Activated naive CD4-positive, alpha-beta T cell treated with anti-CD3 and anti-CD28 coated beads, Interleukin-2, amount 50 U/mL, for 24 hours (primary cell): ENCODE measurements around the gene E2F1.

Experiments
- H3K27ac Mint-ChIP-seq: one replicate; pipeline ENCODE4 v1.8.0; 2021; ENCODE audit warnings: mild to moderate bottlenecking, mixed read lengths
- H3K27me3 Mint-ChIP-seq: one replicate; pipeline ENCODE4 v1.8.0; 2021; ENCODE audit warnings: mixed read lengths
- H3K36me3 Mint-ChIP-seq: one replicate; pipeline ENCODE4 v1.8.0; 2021; ENCODE audit warnings: mixed read lengths
- H3K4me1 Mint-ChIP-seq: one replicate; pipeline ENCODE4 v1.8.0; 2021; ENCODE audit warnings: mixed read lengths
- H3K4me3 Mint-ChIP-seq: one replicate; pipeline ENCODE4 v1.8.0; 2021; ENCODE audit warnings: mild to moderate bottlenecking, mixed read lengths
- H3K9me3 Mint-ChIP-seq: one replicate; pipeline ENCODE4 v1.8.0; 2021; ENCODE audit warnings: mixed read lengths

Gene E2F1

DNA sequence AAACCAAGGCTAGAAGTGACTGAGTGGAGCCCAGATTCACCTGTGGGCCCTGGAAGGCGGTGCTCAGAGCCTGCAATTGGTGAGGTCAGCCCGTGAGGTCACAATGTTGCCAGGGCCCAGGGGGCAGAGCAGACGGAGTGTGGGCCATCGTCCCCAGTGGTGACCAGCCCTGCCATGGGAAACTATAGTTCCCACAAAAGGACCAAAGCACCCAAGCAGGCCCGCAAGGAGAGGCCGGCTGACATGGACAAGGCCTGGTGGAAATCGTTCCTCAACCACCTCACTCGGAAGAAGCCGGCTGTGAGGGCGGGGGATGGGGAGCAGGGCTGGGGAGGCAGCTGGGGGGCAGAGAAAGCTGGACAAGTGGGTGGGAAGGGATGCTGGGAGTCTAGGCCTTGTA is 24.0 kb downstream of the E2F1 start, which contains the start of gene C20orf144:
Gene C20orf144 (plus strand): TSS at position 156 of the 400 bp plus-strand sequence. CDS start 19 bp downstream, at position 175.
- Mint-ChIP-seq H3K27ac (peak within 1 kb of the TSS; percentile 77), H3K9me3 (no peaks in the 10 kb centered on the region)

DNA sequence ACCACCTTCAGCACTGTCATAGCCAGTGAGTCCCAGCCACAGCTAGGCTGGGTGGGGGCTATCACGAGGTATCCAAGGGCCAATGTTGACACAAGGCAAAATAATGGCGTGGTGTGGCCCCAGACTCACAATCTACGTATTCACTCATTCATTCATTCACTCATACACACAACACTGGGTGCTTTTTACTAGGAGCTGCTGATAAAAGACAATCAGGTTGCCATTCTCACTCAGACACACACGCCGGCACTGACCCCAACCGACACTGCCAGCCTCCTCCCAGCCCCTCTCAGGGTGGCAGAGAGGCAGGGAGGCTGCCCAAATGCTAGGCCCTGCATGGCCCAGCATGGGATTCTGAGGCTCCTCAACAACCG is 25.5 kb downstream of the E2F1 start:
- Mint-ChIP-seq H3K9me3 (no peaks in the 10 kb centered on the region), H3K36me3 (no peaks in the 10 kb centered on the region), H3K27me3 (no peaks in the 10 kb centered on the region), H3K4me1 (peaks cover 20% of the 10 kb centered on the region), H3K27ac (no peak overlapping the region), H3K4me3 (no peak overlapping the region)

More for the DNA sequence above, 24.0 kb downstream of the E2F1 start, which contains the start of gene C20orf144:
- peaks cover 26% of the 10 kb centered on the region for H3K4me1 Mint-ChIP-seq
- H3K4me3 Mint-ChIP-seq = peak within 1 kb of the TSS; percentile 88
- no peaks in the 10 kb centered on the region for H3K36me3 Mint-ChIP-seq
- no peaks in the 10 kb centered on the region for H3K27me3 Mint-ChIP-seq

DNA sequence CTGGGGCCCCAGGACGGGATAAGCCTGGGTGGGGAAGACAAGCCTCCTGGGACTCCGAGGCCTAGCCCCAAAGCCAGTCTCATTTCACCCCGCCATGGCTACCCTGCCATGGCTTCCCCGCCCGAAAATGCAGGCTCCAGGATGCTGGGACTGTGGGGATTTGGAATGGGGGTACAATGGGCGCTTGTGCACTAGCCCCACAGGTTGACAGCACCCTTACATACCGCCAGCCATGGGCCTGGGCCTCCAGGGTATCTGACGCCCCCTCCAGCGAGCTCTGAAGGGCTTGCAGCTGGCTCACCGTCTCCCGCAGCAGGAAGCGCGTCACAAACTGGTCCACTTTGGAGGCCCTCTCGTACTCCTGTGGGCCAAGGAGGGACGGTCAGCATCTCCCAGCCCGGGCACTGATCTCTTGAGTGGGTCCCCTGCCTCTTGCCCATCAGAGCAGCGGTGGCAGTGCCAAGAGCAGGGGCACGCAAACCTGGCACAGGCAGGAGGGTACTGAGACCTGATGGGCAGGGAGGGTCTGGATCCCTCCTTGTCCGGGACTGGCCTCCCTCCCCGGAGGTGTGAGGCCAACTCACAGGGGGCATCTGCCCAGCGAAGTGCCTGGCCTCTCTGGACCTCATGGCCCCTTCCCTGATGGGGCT is 26.0 kb downstream of the E2F1 start:
- Mint-ChIP-seq H3K4me1 (peaks cover 16% of the 10 kb centered on the region), H3K27me3 (no peaks in the 10 kb centered on the region), H3K36me3 (no peaks in the 10 kb centered on the region), H3K9me3 (no peaks in the 10 kb centered on the region), H3K4me3 (no peak overlapping the region), H3K27ac (no peak overlapping the region)

DNA sequence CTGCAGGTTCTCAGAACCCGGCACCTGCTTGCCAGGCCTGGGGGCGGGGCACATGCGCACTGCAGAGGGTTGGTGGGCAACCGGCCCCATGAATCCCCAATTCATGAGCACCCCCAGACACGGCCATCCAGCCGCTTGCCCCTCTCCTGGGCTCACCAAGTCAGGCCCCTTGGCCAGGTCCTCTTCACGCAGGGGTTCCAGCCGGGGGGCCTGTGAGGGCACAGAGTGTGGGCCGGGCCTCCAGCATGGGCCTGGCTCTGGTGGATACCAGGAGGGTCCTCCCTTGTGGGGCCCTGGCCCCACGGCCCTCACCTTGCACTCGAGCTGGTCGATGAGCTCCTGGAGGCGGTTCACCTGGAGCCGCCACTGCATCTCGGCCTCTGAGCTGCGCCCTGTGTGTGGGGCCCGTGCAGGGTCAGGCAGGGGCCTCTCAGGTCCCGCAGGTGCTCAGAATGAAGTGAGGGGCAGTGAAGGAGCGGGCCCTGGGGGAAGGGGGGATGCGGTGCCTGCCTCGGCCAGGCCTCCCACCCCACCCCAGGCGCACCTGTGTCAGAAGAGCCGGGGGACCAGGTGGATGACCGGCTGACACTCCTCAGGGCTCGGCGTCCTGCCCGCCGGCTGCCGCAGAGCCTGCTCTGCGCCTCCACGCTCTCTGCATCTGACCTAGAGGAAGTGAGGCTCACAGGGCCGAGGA is 26.7 kb downstream of the E2F1 start:
- Mint-ChIP-seq H3K4me1 (peaks cover 9% of the 10 kb centered on the region), H3K4me3 (no peak overlapping the region), H3K27ac (no peak overlapping the region), H3K9me3 (no peaks in the 10 kb centered on the region), H3K27me3 (no peaks in the 10 kb centered on the region), H3K36me3 (no peaks in the 10 kb centered on the region)

DNA sequence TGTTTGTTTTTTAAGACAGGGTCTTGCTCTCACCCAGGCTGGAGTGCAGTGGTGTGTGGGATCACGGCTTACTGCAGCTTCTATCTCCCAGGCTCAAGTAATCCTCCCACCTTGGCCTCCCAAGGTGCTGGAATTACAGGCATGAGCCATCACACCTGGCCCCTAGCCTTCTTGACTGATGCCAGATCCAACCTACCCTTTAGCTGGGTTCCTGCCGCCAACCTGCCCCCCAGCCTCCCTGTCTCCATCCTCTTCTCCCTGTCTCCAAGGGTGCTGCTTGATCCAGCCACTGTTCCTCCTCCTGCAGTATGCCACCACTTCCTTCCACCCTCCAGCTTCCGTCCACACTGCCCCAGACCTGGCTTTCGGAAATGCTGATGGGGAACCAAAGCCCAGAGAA is 27.3 kb downstream of the E2F1 start:
- H3K4me3 Mint-ChIP-seq = no peak overlapping the region
- no peaks in the 10 kb centered on the region for H3K36me3 Mint-ChIP-seq
- H3K27ac Mint-ChIP-seq = no peak overlapping the region
- H3K4me1 Mint-ChIP-seq = peaks cover 6% of the 10 kb centered on the region
- no peaks in the 10 kb centered on the region for H3K27me3 Mint-ChIP-seq
- H3K9me3 Mint-ChIP-seq = no peaks in the 10 kb centered on the region

DNA sequence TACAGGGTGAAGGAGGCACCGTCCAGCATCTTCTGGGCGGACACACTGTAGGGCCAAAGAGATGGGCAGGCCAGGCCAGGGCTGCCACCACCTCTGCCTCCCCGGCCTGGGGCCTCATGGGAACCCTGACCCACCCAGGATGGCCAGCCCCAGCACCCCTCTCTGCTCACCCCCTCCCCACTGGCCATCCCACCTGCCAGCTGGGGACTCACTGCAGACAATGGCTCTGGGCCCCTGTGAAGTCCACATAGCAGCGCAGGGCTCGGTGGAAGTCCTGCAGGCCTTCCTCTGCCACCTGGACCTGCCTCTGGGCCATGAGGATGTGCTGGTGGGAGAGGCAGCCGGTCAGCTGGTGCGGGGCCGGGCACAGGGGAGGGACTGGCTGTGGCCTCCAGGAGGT is 27.7 kb downstream of the E2F1 start:
- Mint-ChIP-seq H3K27me3 (no peaks in the 10 kb centered on the region), H3K9me3 (no peaks in the 10 kb centered on the region), H3K4me3 (no peak overlapping the region), H3K4me1 (peaks cover 7% of the 10 kb centered on the region), H3K36me3 (no peaks in the 10 kb centered on the region), H3K27ac (no peak overlapping the region)

DNA sequence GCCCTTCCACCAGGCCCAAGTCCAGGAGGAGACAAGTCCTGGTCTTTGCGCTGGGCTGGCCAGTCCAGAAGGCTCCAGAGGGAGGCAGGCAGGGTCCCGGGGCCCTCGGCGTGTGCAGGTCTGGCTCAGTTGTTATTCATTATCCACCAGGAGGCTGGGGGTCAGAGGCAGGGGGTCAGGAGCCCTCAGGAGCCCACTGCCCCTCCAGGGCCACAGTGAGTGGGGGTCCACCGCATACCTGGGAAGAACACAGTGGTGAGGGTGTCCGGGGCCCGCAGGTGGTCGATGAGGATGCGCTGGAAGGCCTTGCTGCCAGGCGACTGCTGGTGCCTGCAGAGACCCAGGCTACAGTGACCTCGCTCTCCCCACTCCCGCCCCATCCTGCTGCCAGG is 28.5 kb downstream of the E2F1 start:
- H3K4me3 Mint-ChIP-seq = no peak overlapping the region
- no peaks in the 10 kb centered on the region for H3K36me3 Mint-ChIP-seq
- no peaks in the 10 kb centered on the region for H3K9me3 Mint-ChIP-seq
- H3K27me3 Mint-ChIP-seq = no peaks in the 10 kb centered on the region
- no peak overlapping the region for H3K27ac Mint-ChIP-seq
- peaks cover 9% of the 10 kb centered on the region for H3K4me1 Mint-ChIP-seq

DNA sequence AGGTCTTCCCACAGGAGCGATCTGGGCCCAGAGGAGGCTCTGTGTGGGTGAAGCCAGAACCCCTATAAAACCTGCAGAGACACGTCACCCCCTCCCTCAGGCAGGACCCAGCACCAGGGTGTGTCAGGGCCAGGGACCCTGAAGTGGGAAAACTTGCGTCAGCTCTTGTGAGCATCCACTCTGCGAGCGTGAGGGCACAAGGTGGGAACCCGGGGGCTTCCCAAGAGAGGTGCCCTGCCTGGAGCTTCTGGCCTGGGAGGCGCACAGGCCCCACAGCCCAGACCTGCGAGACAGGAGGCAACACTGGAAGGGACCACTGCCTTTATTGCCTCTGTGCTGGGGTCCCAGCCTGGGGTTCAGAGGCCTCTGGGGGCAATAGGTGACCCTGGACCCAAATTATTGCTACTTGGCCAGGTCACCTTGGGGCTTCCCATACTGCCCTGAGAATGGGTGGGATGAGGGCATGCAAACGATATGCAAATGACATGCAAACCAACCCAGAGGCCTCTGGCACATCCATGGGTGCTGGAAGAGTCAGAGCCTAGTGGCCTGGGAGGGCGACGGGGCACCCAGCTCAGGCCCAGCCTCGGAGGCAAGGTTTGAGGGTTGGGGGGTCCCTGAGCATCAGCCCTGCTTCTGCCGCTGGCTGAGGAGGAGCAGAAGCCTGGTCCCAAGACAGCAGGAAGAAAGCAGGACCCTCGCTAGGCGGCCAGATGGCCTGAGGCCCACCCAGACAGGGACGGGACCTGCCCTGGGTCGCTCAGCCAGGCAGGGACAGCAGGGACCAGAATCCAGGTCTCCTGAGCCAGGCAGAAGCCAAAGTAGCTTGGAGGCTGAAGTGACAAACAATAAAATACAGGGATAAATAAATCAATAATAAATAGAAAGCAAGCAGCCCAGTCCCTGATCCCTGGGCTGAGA is 29.1 kb downstream of the E2F1 start:
- Mint-ChIP-seq H3K27ac (no peak overlapping the region), H3K9me3 (no peaks in the 10 kb centered on the region)

DNA sequence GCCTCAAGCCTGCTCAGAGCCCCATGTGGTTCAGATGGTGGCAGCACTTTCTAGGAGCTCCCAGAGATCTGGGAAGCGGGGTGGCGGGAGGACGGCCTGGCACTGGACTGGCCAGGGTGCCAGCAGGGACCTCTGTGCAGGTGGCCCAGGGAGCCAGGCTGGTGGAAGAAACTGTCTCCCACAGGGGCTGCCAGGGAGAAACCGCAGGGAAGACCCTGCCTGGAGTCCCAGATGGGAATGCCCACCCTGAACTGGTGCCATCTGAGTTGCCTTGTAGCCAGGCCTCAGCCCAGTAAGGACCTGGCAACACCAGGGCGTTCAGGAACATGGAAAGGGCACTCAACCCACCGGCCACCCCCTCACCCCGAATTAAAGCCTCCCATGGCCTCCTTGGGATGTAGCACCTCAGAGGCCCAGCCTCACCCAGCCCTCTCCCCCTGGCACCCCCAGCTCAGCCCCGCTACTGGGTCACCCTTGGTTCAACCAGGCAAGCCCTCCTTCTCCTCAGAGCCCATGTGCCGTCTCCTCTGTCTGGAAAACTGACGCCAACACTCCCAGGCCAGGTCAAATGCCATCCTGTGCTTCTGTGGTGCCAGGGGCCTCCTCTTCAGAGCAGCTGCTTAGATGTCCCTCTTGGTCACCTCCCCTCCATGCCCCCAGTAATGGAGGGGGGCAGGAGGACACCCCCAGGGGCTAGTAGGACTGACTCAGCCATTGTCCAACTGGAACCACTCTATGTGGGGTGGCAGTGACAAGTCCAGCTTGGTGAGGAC is 30.0 kb downstream of the E2F1 start:
- Mint-ChIP-seq H3K4me3 (no peak overlapping the region), H3K27me3 (no peaks in the 10 kb centered on the region), H3K9me3 (no peaks in the 10 kb centered on the region), H3K4me1 (peaks cover 10% of the 10 kb centered on the region), H3K27ac (no peak overlapping the region), H3K36me3 (no peaks in the 10 kb centered on the region)

More for the DNA sequence above, 29.1 kb downstream of the E2F1 start:
- no peak overlapping the region for H3K4me3 Mint-ChIP-seq
- H3K36me3 Mint-ChIP-seq = no peaks in the 10 kb centered on the region
- peaks cover 10% of the 10 kb centered on the region for H3K4me1 Mint-ChIP-seq
- no peaks in the 10 kb centered on the region for H3K27me3 Mint-ChIP-seq

DNA sequence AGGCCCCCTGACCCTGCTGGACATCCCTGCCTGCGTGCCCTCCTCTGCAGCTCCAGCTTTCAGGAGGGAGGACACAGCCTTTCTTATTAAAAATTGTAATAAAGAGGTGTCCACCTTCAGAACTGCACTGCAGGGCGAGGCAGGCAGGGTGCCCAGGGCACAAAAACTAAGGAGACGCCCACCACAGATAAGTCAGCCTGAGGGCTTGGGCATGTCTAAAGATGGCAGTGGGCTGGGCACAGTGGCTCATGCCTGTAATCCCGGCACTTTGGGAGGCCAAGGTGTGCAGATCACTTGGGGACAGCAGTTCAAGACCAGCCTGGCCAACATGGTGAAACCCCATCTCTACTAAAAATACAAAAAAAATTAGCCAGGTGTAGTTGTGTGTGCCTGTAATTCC is 31.0 kb downstream of the E2F1 start:
- no peak overlapping the region for H3K4me3 Mint-ChIP-seq
- H3K9me3 Mint-ChIP-seq = no peaks in the 10 kb centered on the region
- H3K4me1 Mint-ChIP-seq = peaks cover 10% of the 10 kb centered on the region
- no peak overlapping the region for H3K27ac Mint-ChIP-seq
- no peaks in the 10 kb centered on the region for H3K27me3 Mint-ChIP-seq
- H3K36me3 Mint-ChIP-seq = no peaks in the 10 kb centered on the region

DNA sequence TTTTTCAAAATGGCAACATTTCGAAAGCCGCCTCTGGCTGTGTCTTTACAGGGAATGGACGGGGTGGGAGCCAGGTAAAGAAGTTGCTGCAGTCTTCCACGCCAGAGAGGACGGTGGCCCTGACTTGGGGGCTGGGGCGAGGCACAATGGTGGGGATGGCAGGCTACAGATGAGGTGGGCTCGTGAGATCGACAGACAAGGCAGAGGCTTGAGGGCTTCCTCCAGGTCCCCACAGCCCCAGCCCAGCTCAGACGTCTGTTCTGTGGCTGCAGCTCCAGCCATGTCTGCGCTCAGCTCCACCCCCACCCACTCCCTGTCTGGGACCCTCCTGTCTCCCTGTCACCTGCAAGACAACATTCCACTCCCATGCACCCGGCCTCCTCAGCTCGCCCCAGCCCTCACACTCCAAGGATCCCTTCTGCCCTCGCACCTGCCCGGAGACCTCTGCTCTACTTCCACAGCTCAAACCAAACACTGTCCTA is 31.5 kb downstream of the E2F1 start:
- no peak overlapping the region for H3K4me3 Mint-ChIP-seq
- no peaks in the 10 kb centered on the region for H3K9me3 Mint-ChIP-seq
- no peaks in the 10 kb centered on the region for H3K36me3 Mint-ChIP-seq
- peaks cover 10% of the 10 kb centered on the region for H3K4me1 Mint-ChIP-seq
- no peak overlapping the region for H3K27ac Mint-ChIP-seq
- H3K27me3 Mint-ChIP-seq = no peaks in the 10 kb centered on the region

DNA sequence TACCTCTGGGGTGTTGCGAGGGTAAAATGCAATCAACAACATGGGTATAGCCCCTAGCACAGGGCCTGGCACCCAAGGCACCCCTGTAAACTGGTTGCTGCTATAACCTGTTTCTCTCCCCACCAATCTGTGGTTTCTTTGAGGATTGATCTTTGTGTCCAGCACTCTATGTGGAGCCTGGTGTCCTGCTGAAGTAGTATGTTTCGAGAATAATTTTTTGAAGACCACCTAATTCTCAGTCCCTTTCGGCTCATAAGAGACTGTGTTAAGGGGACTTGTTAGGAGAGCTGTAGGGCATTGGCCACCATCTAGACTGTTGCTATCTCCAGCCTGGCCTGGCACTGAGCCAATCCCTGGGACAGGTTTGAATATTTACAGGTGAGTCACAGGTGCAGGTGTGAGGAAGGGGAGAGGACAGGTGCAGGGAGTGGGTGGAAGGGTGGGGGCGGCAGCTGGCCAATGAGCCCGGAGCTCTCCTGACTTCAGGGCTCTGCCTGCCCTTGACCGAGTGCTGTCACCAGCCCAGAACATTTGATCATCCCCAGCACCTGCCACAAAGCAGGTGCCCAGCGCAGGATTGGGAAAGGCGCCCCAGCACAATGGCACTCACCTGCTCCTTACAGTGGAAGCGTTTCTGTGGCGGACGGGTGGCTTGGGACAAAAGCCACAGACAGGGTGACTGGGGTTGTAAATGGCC is 32.1 kb downstream of the E2F1 start:
- Mint-ChIP-seq H3K4me3 (no peak overlapping the region), H3K27ac (peak overlapping the region; percentile 17), H3K36me3 (no peaks in the 10 kb centered on the region), H3K9me3 (no peaks in the 10 kb centered on the region), H3K4me1 (peaks cover 10% of the 10 kb centered on the region), H3K27me3 (no peaks in the 10 kb centered on the region)

DNA sequence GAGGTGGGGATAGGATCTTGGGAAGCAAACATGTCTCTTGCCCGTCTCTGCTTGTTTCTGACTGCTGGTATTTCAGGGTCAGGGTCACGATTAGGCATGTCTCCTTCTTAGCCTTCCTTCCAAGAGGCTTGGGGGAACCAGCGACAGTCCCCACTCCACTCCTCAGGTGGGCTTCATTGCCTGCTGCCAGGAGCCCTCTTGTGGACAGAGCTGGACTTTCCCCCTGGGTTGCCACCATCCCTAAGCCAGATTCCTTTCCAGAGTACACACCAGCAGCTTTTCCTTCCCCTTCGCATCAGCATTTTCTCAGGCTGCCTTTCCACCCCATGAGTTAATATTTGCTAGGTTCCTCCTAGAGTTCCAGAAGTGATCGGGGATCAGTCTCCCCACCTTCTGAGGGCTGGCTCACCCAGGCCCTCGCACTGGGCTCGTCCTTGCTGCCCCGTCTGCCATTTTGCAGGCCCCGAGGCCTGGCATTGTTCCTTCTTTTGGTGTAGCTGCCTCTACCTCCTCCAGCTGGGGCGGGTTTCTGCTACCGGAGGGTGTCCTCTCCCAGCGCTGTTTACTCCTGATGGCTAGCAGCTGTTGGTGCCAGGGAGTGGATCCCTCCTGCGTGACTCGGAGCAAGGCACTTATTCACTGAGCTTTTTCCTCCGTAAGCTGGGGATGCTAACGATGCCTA is 32.8 kb downstream of the E2F1 start:
- H3K9me3 Mint-ChIP-seq = no peaks in the 10 kb centered on the region
- no peak overlapping the region for H3K4me3 Mint-ChIP-seq
- H3K27me3 Mint-ChIP-seq = no peaks in the 10 kb centered on the region
- H3K4me1 Mint-ChIP-seq = peaks cover 10% of the 10 kb centered on the region
- peak overlapping the region; percentile 17 for H3K27ac Mint-ChIP-seq
- no peaks in the 10 kb centered on the region for H3K36me3 Mint-ChIP-seq

DNA sequence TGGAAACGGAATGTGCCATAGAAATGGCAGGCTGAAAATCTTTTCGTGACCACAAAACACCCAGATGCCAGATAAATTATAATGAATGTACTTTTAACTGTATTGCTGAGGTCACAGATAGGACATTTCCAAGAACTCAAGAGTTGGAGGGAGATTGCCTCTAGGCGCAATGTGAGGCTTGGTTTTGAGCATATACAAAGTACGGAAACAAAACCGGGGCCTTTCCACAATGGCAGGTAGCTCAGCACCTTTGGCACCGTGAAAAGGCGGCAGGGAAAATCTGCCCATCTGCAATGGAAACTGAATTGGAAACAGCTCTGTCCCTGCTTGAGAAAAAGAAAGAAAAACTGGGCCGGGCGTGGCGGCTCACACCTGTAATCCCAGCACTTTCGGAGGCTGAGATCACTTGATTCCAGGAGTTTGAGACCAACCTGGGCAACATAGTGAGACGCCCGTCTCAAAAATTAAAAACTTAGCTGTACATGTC is 34.6 kb downstream of the E2F1 start:
- H3K27ac Mint-ChIP-seq = no peak overlapping the region
- H3K4me1 Mint-ChIP-seq = peaks cover 10% of the 10 kb centered on the region
- H3K27me3 Mint-ChIP-seq = no peaks in the 10 kb centered on the region
- no peak overlapping the region for H3K4me3 Mint-ChIP-seq
- no peaks in the 10 kb centered on the region for H3K9me3 Mint-ChIP-seq
- H3K36me3 Mint-ChIP-seq = no peaks in the 10 kb centered on the region
